NCI-H460 (cell line): Measurements from ENCODE around the gene PTPDC1. TPM values are rescaled to one million over a fixed set of nuclear protein-coding genes. Genes with fewer than 3 reads are reported as not detected.

Experiments used
- DNase-seq: peaks from one replicate; pipeline ENCODE4 v3.0.0-alpha.2; 2016; ENCODE audit warnings: low read depth; ENCODE audit errors: extremely low read depth
- polyA plus RNA-seq: library from polyadenylated mRNA; depleted of rRNA; stranded (reverse); fragments of >200 nt; gene quantifications from 2 replicates; pipeline ENCODE4 v1.2.3, GENCODE V29; 2014; cell fraction: nucleus; rRNA removed
- total RNA-seq: library from RNA; depleted of rRNA; stranded (reverse); fragments of >200 nt; shearing (Covaris generic); gene quantifications from 2 replicates; pipeline ENCODE4 v1.2.3, GENCODE V29; 2014; rRNA removed

Gene PTPDC1
- total RNA-seq, result 31.6 and 36.0 TPM in 2 replicates
- polyA plus RNA-seq, result 20.6 and 30.5 TPM in 2 replicates

GRCh38 chr9:94084314-94084713 lies at the start of gene PTPDC1:
Gene PTPDC1 (plus strand): TSS chr9:94084464. CDS start chr9:94084531, 67 bp downstream.
- peak; percentile 76 for DNase-seq

- no peak for DNase-seq
These were observed 49.8 kb upstream of the PTPDC1 start for GRCh38 chr9:94034511-94034910.

- no peak for DNase-seq
These were observed 44.5 kb upstream of the PTPDC1 start for GRCh38 chr9:94039786-94040185.

DNA sequence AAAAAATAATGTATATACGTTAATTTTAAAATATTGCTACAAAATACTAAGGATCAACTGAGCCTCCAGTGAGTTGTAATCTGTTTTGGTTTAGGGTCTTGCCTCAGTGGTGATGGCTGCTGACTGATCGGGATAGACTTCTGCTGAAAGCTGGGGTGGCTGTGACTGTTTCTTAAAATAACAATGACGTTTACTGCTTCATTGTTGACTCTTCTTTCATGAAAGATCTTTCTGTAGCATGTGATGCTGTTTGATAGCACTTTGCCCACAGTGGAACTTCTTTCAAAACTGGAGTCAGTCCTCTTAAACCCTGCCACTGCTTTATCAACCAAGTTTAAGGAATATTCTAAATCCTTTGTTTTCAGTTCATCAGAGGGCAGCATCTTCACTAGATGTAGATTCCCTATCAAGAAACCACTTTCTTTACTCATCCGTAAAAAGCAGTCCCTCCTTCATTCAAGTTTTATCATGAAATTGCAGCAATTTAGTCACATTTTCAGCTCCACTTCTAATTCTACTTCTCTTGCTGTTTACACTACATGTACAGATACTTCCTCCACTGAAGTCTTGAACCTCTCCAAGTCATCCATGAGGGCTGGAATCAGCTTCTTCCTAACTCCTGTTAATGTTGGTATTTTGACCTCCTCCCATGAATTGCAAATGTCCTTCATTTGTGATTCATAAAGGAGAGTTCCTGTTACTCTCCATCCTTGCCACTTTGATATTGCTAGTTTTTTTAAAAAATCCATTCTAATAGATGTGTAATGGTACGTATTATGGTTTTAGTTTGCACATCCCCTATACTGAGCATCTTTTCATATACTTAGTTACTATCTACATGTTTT lies 41.5 kb upstream of the PTPDC1 start:
- no peak for DNase-seq

DNA sequence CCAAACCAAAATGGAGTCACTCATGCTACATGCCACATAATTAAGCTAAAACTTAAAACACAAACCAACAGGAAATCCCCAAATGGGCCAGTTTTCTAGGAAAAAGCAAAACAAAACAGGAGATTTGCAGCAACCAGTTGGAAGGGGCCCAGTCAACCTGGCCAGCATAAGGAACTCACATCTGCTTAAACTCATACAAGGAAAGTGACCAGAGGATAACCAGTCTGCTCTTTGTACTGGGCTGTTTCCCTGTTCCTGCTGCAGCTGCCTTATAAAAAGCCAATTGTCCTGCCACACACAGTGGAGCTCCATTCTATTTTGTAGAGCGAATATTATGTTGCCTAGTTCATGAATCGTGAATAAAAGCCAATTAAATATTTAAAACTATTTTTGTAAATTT lies 29.5 kb upstream of the PTPDC1 start:
- DNase-seq, result no peak

DNA sequence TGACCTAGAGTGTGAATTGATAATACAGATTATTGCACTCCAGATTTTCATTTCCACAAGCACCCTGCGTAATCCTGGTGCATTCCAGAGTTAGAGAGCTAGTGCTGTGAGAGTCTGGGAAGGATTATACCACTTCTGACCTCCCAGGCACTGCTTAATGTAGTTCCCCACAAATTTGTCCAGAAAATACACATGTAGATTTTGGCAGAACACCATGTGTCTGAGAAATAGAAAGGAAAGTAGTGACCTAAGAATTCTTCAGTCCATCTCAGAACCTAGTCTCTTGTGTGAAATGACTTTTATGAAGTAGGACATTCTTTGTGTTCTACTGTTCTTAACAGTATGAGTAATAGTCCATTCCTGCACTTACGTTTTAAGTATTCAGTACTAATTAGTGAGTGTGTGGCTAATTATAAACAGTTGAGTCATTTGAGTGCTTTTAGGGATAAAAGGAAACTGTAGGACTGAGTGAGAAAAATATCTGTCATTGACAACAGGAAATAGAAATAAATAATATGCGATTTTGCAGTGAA lies 27.8 kb upstream of the PTPDC1 start:
- DNase-seq, result no peak

- DNase-seq, result no peak
These were observed 26.3 kb upstream of the PTPDC1 start for GRCh38 chr9:94057918-94058317.

GRCh38 chr9:94061864-94062263 lies 22.4 kb upstream of the PTPDC1 start:
- no peak for DNase-seq

GRCh38 chr9:94065535-94065961 lies 18.7 kb upstream of the PTPDC1 start:
- peak; percentile 75 for DNase-seq

GRCh38 chr9:94068257-94068656 lies 16.0 kb upstream of the PTPDC1 start:
- DNase-seq, result no peak

DNA sequence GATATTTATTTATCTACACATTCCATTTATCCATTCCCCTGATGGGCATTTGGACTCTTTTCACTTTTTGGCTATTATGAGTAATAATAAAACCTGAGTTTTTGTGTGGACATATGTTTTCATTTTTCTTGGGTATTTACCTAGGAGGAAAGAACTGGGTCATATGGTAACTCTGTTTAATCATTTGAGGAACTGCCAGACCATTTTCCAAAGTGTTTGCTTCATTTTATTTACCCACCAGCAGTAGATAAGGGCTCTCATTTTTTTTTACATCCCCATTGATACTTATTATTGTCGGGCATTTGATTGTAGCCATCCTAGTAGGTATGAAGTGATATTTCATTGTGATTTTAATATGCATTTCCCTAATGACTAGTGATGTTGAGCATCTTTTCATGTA lies 7.7 kb upstream of the PTPDC1 start:
- DNase-seq, result no peak

GRCh38 chr9:94078086-94078485 lies 6.2 kb upstream of the PTPDC1 start:
- DNase-seq, result no peak

GRCh38 chr9:94079236-94079635 lies 5.0 kb upstream of the PTPDC1 start:
- DNase-seq, result no peak

DNA sequence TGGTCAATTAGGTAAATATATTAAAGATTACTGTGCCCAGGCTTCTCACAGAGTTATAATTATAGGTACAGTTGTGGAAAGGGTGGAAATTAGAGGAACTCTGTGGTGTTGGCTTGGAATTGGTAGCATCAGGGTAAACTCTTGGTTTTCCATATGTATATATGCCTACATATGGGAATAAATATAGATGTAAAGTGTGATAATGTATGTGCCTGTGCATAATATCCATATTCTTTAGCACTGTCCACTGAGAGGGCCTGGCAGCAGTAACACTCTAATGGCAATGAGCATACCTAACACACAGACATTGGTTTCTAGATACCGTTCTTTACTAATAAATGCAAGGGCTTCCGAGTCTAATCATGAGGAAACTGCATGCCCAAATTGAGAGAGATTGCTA lies 4.0 kb upstream of the PTPDC1 start:
- no peak for DNase-seq

- DNase-seq, result no peak
These were observed 2.8 kb upstream of the PTPDC1 start for GRCh38 chr9:94081435-94081834.

DNA sequence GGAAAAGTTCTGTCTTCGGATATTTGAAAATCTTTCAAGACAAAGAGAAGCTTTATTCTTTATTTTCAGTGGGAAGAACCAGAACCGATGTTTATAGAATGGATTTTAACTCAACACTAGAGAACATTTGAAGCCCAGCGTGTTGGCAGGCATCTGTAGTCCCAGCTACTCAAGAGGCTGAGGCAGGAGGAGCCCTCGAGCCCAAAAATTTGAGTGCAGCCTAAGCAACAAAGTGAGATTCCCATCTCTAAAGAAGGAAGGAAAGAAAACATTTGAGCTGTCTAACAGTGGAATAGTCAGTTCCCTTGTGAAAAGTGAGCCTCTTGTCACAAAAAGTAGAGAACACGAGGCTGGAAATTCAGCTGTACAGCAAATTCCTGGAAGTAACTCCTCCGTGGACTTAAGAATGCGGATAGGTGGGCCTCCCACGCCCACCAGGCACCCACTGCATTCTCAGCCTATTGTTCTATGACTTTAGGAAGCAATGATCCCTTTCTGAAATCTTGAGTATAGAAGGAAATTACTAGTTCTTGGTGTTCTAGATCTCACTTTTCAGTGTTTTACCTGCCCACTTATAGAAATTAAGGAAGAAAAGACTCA lies 2.3 kb upstream of the PTPDC1 start:
- no peak for DNase-seq

DNA sequence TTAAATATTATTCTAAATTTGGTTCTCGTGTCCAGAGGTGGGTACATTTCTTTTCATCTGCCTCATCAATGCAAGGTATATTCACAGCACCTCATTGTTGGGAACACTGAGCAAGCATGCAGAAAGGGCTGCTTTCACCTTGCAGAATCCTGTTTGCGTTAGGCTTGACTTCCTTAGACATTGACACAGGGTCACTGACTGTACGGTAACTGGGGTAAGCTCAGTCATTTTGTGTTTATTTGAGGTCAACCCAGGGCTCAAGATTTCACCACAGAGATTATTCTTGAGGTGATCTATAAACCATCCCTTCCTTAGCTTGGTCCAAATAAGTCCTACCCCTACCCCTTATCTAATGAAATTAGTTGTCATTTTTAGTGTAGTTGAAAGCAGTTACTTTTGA lies 1.7 kb upstream of the PTPDC1 start:
- DNase-seq, result no peak

DNA sequence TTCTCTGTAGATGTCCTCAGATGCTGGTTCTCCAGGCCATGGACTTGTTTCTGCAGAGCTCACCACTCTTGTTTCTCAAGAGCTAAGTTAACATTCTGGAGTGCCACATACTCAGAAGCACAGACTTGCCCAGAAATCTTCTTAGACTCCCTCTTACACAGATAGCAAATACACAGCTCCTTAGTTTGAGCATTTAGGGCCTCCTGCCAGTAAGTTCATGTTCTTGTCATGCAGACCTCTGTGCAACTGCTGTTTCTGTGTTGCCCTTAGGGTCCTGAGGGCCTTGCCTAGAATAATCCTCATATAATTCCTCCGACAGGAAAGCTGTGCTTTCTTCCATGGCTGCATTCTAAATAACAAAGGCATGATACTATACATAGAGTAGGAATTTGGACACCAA lies 1.3 kb upstream of the PTPDC1 start:
- no peak for DNase-seq

GRCh38 chr9:94083384-94083783 lies 880 bp upstream of the PTPDC1 start:
- DNase-seq, result no peak

GRCh38 chr9:94085062-94085639 lies 887 bp downstream of the PTPDC1 start:
- no peak for DNase-seq
